ENCODE data around the gene WDR38. TPM values are rescaled to one million over a fixed set of nuclear protein-coding genes. Genes with fewer than 3 reads are reported as not detected.
A peak's percentile ranks its signal among the peaks of the same experiment; 100 is the strongest.

Gene WDR38
- total RNA-seq, 1 donor from 2014 or later: not detected

DNA sequence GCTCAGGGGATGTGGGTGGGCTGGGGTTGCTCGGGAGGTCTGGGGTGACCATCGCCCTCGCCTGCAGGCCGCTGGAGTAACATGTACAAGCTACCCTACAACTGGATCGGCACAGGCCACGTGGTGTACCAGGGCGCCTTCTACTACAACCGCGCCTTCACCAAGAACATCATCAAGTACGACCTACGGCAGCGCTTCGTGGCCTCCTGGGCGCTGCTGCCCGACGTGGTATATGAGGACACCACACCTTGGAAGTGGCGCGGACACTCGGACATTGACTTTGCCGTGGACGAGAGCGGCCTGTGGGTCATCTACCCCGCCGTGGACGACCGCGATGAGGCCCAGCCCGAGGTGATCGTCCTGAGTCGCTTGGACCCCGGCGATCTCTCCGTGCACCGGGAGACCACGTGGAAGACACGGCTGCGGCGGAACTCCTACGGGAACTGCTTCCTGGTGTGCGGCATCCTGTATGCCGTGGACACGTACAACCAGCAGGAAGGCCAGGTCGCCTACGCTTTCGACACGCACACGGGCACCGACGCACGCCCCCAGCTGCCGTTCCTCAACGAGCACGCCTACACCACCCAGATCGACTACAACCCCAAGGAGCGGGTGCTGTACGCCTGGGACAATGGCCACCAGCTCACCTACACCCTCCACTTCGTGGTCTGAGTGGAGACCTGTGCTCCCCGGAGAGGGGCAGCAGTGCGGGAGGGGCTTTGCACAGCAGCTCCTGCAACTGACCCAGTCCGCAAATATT lies 43.3 kb upstream of the WDR38 start:
- Histone ChIP-seq H3K4me1 (peaks cover 6% of the 10 kb centered on the region), H3K9me3 (replicated peaks) (no peaks in the 10 kb centered on the region), H3K27me3 (ENCODE audit: low read depth) (no peaks in the 10 kb centered on the region), H3K27ac (replicated peaks) (peak overlapping the region; percentile 63), H3K4me3 (no peak overlapping the region), H3K36me3 (peaks cover 7% of the 10 kb centered on the region)
- intact Hi-C loops (cut with micrococcal nuclease): no loop called here
- TF ChIP-seq, protein P1, sequence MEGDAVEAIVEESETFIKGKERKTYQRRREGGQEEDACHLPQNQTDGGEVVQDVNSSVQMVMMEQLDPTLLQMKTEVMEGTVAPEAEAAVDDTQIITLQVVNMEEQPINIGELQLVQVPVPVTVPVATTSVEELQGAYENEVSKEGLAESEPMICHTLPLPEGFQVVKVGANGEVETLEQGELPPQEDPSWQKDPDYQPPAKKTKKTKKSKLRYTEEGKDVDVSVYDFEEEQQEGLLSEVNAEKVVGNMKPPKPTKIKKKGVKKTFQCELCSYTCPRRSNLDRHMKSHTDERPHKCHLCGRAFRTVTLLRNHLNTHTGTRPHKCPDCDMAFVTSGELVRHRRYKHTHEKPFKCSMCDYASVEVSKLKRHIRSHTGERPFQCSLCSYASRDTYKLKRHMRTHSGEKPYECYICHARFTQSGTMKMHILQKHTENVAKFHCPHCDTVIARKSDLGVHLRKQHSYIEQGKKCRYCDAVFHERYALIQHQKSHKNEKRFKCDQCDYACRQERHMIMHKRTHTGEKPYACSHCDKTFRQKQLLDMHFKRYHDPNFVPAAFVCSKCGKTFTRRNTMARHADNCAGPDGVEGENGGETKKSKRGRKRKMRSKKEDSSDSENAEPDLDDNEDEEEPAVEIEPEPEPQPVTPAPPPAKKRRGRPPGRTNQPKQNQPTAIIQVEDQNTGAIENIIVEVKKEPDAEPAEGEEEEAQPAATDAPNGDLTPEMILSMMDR (IDR thresholded peaks at IDR 0.05; ENCODE audit: borderline replicate concordance): no peak
- DNase-seq: no peak

DNA sequence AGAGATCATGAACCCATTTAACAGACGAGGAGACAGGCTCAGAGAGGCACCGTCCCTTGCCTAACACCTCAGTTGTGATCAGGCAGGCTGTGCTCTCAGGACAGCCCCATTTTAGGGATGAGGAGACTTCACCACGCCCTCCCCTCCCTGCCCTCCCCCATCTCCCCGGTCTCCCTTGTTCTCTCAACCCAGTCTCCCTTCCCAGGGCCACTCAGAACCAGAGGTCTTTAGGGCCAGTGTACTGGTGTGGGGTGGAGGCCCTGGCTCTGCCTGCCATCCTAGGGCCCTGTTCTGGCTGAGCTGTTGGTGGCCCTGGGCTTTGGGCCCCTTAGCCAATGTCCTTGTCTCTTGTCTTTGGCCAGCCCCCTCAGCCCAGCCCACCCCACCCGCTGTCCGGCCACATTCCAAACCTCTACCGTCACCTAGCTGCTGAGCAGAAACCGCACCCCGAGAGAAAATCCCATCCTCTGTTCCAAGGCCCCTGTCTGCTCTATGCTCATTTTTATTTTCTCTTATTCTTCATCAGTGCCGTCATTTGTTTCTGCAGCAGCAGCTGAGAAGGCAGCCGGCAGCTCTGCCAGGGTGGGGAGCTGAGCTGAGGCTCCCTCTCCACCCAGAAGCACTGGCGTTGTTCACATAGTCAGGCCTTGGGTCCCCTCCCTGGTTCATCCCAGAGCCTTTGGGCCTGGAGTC lies 42.5 kb upstream of the WDR38 start:
- Histone ChIP-seq H3K27me3 (ENCODE audit: low read depth) (no peaks in the 10 kb centered on the region), H3K27ac (replicated peaks) (peak overlapping the region; percentile 63), H3K9me3 (replicated peaks) (no peaks in the 10 kb centered on the region), H3K4me1 (peaks cover 6% of the 10 kb centered on the region), H3K36me3 (peaks cover 7% of the 10 kb centered on the region), H3K4me3 (no peak overlapping the region)
- intact Hi-C loops (cut with micrococcal nuclease): no loop called here
- no peak for DNase-seq
- TF ChIP-seq, protein P1 (IDR thresholded peaks at IDR 0.05; ENCODE audit: borderline replicate concordance): no peak

DNA sequence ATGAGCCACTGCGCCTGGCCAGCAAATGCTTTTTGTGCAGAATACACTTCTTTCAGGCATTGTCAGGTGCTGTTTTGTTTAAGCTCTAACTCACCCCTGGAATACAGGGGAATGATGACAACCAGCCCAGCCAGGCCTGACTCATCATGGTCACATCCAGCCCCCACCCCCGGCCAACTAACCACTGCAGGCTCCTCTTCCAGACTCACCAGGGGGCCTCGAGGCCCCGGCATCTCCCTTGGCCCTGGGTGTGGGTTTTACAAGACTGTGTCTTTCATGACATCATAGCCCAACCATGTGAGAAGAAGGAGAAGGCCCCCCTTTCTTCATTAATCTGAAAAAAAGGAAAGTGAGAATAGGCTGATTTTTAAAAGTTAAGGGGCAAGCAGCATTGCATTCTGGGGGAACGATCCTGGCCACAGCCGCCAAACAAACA lies 40.8 kb upstream of the WDR38 start:
- H3K4me3 ChIP-seq: no peak overlapping the region
- no peaks in the 10 kb centered on the region for H3K27me3 ChIP-seq (ENCODE audit: low read depth)
- intact Hi-C loops (cut with micrococcal nuclease): no loop called here
- H3K9me3 ChIP-seq (replicated peaks): no peaks in the 10 kb centered on the region
- DNase-seq: peak; percentile 48
- H3K4me1 ChIP-seq: peaks cover 6% of the 10 kb centered on the region
- H3K36me3 ChIP-seq: peaks cover 7% of the 10 kb centered on the region
- TF ChIP-seq, protein P1 (IDR thresholded peaks at IDR 0.05; ENCODE audit: borderline replicate concordance): no peak
- peak overlapping the region; percentile 63 for H3K27ac ChIP-seq (replicated peaks)

DNA sequence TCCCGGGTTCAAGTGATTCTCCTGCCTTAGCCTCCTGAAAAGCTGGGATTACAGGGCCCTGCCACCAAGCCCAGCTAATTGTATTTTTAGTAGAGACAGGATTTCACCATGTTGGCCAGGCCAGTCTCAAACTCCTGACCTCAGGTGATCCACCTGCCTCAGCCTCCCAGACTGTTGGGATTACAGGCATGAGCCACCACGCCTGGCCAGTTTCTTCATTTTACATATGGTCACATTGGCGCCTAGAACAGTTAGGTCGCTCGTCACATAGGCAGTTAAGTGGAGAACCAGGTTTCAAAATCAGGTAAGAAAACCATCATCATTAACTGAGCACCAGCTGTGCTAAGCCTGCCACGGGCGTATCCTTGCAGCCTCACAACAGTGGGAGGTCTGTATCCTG lies 40.2 kb upstream of the WDR38 start:
- Histone ChIP-seq H3K27me3 (ENCODE audit: low read depth) (no peaks in the 10 kb centered on the region), H3K4me1 (peaks cover 6% of the 10 kb centered on the region), H3K27ac (replicated peaks) (peak overlapping the region; percentile 23), H3K4me3 (no peak overlapping the region), H3K36me3 (peaks cover 7% of the 10 kb centered on the region), H3K9me3 (replicated peaks) (no peaks in the 10 kb centered on the region)
- no peak for DNase-seq
- intact Hi-C loops (cut with micrococcal nuclease): no loop called here
- TF ChIP-seq, protein P1 (IDR thresholded peaks at IDR 0.05; ENCODE audit: borderline replicate concordance): no peak

DNA sequence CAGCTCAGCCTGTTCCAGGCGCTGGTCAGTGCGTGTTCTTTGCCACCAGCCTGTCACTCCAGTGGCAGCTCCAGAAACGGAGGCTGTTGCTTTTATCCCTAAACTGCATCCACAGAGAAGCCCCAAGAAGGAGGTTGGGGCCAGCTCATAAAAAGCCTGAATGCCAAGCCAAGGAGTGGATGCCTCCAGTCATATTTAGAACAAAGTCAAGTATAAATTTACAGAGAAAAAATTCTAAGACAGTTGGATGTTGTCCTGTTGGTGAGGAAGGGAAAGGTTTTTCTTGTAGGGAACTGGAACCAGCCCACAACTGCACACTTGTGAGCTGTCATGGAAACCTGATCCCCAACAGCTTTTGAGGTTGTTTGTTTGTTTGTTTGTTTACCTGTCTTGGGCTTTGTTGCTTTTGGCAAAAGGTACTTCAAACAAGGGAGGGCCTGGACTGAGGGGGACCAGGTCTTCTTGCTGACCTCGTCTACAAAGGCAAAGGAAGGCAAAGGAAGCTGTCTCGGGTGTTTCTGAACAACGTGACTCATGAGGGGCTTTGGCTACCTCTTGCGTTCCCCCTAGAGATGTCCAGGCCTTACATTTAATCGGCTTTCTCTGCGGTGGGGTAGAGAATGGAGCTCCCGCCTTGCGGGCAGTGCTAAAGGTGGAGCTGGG lies 39.6 kb upstream of the WDR38 start:
- no peak for DNase-seq
- no peaks in the 10 kb centered on the region for H3K27me3 ChIP-seq (ENCODE audit: low read depth)
- no peak overlapping the region for H3K4me3 ChIP-seq
- H3K36me3 ChIP-seq: peaks cover 7% of the 10 kb centered on the region
- H3K4me1 ChIP-seq: peaks cover 12% of the 10 kb centered on the region
- H3K9me3 ChIP-seq (replicated peaks): no peaks in the 10 kb centered on the region
- intact Hi-C loops (cut with micrococcal nuclease): no loop called here
- TF ChIP-seq, protein P1 (IDR thresholded peaks at IDR 0.05; ENCODE audit: borderline replicate concordance): no peak
- peak overlapping the region; percentile 23 for H3K27ac ChIP-seq (replicated peaks)
